GM19395 (cell line): ENCODE results near the gene SULT1A3.
"Not testable (repeated sequence)": the region's sequence is repeated elsewhere in the genome, so short reads cannot be mapped to it uniquely, and the experiment has no call there.

Source experiments
- ATAC-seq: cut with Tn5 transposase; IDR thresholded peaks from one replicate; pipeline ENCODE4 v1.9.1; 2021; ENCODE audit warnings: mild to moderate bottlenecking, moderate library complexity; ENCODE audit not compliant: unreplicated experiment

Gene SULT1A3

GRCh38 chr16:30199049-30199448 is at the start of gene SULT1A3:
SULT1A3 (plus strand) TSS chr16:30199255; CDS start chr16:30200729, 1,474 bp downstream.
- ATAC-seq = not testable (repeated sequence)

DNA sequence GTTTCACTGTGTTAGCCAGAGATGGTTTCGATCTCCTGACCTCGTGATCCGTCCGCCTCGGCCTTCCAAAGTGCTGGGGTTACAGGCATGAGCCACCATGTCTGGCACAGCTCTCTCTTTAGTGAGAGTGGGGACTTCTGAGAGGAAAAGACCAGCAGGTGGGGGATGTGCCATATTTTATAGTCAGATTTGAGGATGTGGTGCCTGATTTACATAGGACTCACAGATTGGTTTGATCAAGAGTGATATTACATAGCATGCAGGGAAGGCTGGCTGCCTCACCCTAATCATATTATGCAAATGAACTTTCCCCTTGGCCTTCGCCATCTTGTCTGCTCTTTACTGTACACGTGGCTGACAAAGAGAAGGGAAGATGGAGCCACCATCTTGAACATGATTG is 48.0 kb upstream of the SULT1A3 start:
- no peak for ATAC-seq

GRCh38 chr16:30152517-30152916 is 46.5 kb upstream of the SULT1A3 start:
- ATAC-seq = no peak

GRCh38 chr16:30155188-30155587 is 43.9 kb upstream of the SULT1A3 start:
- ATAC-seq = no peak

DNA sequence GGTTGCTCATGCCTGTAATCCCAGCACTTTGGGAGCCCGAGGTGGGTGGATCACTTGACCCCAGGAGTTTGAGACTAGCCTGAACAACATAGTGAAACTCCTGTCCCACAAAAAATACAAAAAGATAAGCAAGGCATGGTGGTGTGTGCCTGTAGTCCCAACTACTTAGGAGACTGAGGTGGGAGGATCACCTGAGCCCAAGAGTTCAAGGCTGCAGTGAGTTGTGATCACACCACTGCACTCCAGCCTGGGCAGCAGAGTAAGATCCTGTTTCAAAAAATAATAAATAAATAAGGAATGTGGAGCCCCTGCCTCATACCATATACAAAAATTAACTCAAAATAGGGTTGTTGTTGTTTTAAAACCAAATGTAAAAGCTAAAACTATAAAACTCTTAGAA is 41.8 kb upstream of the SULT1A3 start:
- no peak for ATAC-seq

- no peak for ATAC-seq
Measured at GRCh38 chr16:30163538-30163937, 35.5 kb upstream of the SULT1A3 start.

DNA sequence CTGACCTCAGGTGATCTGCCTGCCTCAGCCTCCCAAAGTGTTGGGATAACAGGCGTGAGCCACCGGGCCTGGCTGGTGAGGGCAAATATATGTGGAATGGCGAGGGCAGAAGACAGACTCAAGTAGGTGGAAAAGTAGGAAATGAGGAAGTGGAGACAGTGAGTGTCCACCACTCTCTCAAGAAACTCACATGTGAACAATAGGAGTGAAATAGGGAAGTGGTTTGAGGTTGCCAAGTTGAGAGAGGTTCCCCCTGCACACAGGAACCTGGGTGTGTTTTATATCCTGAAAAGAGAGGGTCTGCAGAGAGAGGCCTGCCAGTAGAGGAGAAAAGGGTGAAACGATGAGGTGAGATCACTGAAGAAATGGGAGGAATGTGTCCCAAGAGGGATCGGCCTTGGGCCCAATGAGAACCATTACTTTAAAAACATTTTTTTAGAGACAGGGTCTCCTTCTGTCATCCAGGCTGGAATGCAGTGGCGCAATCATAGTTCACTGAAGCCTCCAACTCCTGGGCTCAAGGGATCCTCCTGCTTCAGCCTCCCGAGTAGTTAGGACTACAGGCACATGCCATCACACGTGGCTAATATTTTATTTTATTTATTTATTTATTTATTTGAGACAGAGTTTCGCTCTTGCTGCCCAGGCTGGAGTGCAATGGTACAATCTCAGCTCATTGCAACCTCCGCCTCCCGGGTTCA is 32.7 kb upstream of the SULT1A3 start:
- ATAC-seq = no peak

DNA sequence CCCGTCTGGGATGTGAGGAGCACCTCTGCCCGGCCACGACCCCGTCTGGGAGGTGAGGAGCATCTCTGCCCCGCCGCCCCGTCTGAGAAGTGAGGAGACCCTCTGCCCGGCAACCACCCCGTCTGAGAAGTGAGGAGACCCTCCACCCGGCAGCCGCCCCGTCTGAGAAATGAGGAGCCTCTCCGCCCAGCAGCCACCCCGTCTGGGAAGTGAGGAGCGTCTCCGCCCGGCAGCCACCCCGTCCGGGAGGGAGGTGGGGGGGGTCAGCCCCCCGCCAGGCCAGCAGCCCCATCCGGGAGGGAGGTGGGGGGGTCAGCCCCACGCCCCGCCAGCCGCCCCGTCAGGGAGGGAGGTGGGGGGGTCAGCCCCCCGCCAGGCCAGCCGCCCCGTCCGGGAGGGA is 30.3 kb upstream of the SULT1A3 start:
- not testable (repeated sequence) for ATAC-seq

- not testable (repeated sequence) for ATAC-seq
Measured at GRCh38 chr16:30169416-30169815, 29.6 kb upstream of the SULT1A3 start.

DNA sequence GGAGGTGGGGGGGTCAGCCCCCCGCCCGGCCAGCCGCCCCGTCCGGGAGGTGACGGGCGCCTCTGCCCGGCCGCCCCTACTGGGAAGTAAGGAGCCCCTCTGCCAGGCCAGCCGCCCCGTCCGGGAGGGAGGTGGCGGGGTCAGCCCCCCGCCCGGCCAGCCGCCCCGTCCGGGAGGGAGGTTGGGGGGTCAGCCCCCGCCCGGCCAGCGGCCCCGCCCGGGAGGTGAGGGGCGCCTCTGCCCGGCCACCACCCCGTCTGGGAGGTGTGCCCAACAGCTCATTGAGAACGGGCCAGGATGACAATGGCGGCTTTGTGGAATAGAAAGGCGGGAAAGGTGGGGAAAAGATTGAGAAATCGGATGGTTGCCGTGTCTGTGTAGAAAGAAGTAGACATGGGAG is 28.9 kb upstream of the SULT1A3 start:
- ATAC-seq = not testable (repeated sequence)

DNA sequence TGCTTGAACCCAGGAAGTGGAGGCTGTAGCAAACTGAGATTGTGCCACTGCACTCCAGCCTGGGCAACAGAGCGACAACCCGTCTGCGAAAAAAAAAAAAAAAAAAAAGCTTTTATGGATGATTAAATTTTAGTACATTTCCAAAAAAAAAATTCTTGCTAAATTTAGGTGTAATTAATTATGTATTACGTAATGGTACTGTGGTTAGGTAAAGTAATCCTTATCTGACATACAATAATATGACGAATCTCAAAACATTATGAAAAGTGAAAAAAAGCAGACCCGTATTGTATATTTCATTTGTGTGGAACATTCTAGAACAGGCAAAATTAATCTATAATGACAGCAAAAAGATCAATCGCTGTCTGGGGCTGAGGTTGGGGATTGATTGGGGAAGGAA is 26.0 kb upstream of the SULT1A3 start:
- no peak for ATAC-seq

DNA sequence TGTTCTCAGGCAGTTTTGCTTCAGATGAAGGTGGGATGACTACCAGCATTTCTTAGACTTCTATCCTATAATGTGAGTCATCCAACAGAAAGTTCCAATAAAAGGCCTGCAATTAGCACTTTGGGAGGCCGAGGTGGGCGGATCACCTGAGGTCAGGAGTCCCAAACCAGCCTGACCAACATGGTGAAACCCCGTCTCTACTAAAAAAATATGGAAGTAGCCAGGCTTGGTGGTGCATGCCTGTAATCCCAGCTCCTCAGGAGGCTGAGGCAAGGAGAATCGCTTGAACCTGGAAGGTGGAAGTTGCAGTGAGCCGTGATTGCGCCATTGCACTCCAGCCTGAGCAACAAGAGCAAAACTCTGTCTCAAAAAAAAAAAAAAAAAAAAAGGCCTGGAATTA is 22.2 kb upstream of the SULT1A3 start:
- not testable (repeated sequence) for ATAC-seq

DNA sequence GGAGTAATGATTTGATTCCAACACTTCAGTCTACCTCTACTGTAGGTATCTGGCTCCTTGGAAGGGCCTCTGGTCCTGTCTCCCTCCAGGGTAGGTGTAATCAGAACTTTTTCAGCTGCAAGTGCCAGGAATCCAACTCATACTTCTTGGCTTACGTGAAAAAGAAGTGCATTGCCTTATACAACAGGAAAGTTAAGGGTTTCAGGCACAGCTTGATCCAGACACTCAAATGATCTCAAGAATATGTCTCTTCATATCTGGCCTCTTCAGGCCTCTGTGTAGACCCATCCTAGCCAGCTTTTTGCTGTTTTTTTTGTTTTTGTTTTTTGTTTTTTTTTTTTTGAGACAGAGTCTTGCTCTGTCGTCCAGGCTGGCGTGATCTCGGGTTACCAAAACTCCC is 19.9 kb upstream of the SULT1A3 start:
- ATAC-seq = no peak

GRCh38 chr16:30179931-30180330 is 19.1 kb upstream of the SULT1A3 start:
- no peak for ATAC-seq

DNA sequence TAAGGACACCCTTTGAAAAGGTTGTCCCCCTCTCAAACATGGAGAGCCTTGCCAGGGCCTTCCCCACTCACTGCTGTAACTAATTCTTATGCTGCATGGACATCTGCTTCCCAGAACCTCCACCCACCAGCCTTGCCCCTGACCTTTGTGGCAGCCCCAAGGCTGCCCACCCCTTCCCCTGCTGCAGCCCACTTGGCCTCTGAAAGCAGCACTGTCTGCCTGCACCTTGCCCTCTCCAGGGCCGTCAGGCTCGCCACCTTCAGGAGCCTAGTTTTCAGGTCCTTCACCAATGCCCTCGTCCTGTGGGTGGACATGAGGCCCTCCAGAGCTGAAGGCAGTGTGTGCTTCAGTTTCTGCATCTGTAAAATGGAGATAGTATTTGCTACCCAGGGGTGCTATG is 18.3 kb upstream of the SULT1A3 start:
- ATAC-seq = no peak

DNA sequence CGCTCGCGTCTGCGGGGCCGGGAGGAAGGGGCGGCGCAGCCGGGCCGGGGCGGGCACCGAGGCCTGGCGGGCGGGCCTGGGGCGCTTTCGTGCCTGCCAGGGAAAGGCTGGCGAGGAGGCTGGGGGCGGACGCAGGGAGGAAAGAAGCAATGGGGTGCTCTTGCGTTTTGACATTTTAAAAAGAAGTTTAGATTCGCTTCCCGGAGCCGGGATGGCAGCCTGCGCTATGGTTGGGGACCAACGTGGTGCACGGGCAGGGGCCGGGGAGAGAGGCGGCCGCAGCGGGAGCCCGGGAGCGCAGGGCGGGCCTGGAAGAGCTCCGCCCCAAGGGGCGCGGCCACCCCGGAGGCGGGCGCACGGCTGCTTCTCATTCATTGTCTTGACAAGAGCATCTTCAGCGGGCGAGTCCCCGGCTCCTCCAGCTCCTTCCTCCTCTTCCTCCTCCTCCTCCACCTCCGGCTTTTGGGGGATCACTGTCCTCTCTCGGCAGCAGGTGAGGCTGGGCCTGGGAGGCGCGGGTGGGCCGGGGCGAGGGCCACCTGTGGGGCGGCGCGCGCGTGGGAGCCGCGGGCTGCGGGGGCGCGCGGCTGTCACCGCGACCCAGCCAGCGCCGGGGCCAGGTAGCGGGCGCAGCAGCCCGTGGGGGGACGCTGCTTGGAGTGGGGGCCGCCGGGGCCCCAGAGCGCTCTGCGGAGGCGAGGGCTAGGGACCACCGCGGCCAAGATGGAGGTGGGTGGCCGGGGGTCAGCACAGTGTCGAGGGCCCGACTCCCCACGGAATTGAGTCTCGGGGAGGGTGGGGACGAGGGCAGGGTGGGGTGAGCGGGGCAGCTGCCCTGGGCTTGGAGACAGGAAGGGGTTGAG is 15.6 kb upstream of the SULT1A3 start, which contains the start of gene CORO1A:
TSS of gene CORO1A (plus strand) at position 370 of the 863 bp plus-strand sequence. CDS start 1,608 bp downstream, outside the sequence.
- ATAC-seq = peak; percentile 45

- no peak for ATAC-seq
Measured at GRCh38 chr16:30184096-30184890, 14.8 kb upstream of the SULT1A3 start.

GRCh38 chr16:30184891-30185682 is 14.0 kb upstream of the SULT1A3 start:
- ATAC-seq = no peak

- ATAC-seq = no peak
Measured at GRCh38 chr16:30185683-30186421, 13.2 kb upstream of the SULT1A3 start.

GRCh38 chr16:30186444-30186781 is 12.6 kb upstream of the SULT1A3 start:
- no peak for ATAC-seq
